HG03095 (cell line): ENCODE measurements around the gene SPATA6L.

Experiments
- ATAC-seq: cut with Tn5 transposase; IDR thresholded peaks from one replicate; pipeline ENCODE4 v1.9.1; 2021; ENCODE audit warnings: moderate library complexity; ENCODE audit not compliant: unreplicated experiment

Gene SPATA6L

DNA sequence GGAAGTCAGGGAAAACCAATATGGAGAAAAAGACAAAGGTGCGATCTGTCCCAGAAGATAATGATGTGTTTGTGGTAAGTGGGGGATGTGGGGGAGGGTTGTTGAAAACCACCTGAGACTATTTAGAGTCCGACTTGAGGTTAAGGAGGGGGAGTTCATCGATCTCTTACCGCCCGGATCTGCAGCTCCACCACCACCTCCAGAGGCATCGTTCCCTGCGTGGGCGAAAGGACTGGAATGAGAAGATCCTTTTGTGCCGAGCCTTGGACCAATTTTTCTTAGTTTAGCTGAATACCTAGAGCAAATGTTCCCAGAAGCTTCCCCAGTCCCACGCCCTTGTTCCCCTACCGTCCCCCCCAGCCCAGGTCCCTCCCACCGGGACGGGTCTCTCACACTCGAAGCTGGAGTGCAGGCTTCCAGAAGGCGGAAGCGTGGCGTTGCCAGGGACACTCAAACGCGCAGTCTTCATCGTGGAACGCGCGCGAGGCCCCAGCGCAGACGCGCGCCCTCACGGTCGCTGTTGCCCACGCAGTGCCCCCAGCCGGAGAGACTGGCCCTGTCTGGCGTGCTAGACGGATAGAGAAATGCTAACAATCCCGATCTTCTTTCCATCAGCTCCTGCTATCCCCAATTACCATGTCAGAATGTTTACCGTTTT, at the start of gene SPATA6L:
TSS of gene SPATA6L (minus strand) at position 439 of the 658 bp plus-strand sequence. CDS start at position 209, 230 bp downstream.
- ATAC-seq: no peak

- ATAC-seq: no peak
Observed at GRCh38 chr9:4714266-4715016, 48.2 kb upstream of the SPATA6L start.

DNA sequence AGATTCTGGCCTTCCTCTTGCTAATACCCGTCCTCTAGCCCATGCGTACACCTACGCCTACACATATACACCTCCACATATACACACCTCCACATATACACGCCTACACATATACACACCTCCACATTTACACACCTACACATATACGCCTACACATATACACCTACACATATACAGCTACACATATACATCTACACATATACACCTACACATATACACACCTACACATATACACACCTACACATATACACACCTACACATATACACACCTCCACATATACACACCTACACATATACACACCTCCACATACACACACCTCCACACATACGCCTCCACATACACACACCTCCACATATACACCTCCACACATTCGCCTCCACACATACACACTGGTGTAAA, 47.6 kb upstream of the SPATA6L start:
- no peak for ATAC-seq

GRCh38 chr9:4709380-4709779, 43.1 kb upstream of the SPATA6L start:
- no peak for ATAC-seq

DNA sequence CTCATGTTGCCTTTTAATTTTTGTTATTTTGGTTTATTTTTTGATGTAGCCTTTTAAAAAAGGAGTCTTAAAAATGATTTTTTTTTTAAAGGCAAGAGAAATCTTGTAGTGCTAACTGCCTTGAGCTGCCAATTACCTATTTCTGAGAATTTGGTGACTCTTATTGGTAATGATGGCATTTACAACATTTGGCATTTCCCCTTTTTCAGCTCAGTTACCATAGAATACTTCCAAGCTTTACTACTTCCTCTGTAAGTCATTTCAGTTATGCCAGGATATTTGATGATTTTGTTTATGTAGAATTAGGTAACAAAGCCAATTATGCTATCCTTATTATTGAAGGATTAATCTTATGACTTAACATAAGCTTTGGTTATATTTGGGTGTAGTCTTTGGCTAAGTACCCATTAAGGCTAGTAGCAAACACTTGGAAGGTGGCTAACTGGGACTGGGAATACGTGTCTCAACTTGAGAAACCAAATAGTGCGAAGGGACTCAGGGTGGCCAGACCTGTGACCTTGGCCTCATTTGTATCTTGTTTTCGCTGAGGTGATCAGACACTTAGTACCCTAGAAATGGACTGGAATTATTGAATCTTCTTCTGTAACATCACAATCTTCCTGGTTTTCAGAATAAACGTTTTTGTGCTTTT, 40.8 kb upstream of the SPATA6L start:
- ATAC-seq: no peak

- ATAC-seq: no peak
Observed at GRCh38 chr9:4706021-4706420, 39.7 kb upstream of the SPATA6L start.

DNA sequence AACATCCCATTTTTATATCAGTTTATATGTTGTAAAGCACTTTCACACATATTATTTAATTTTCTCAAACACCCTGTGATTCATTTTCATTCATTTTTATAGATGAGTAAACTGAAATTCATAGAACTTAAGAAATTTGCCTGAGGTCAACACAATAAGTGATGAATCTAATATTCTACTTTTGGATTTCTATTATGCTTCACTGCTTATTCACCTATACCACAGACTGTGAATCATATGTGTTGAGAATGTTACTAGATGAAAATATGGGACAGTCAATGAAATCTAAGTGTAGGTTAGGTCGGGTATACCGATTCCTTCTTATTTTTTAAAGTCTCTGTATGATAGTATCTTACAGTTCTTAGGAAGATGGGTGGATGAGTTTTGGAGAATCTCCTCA, 37.8 kb upstream of the SPATA6L start:
- ATAC-seq: no peak

DNA sequence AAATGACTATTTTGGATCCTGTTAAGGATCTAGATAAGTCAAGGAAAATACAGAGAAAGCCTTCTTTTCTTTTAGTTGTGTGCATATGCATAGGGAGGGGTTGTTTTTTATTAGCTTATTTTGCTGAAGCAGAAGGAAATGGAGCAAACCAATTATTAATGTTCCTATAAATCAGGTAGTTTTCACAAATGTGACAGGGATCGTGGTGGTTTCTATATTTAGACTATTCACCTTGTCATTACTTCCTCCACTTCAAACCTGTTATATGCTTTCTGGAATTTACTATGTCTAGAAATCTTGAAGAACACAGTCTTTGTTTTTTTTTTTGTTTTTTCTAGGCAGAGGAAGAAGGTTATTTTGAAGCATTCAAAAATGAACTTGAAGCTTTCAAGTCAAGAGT, 35.2 kb upstream of the SPATA6L start:
- no peak for ATAC-seq

- ATAC-seq: no peak
Observed at GRCh38 chr9:4700932-4701331, 34.7 kb upstream of the SPATA6L start.

DNA sequence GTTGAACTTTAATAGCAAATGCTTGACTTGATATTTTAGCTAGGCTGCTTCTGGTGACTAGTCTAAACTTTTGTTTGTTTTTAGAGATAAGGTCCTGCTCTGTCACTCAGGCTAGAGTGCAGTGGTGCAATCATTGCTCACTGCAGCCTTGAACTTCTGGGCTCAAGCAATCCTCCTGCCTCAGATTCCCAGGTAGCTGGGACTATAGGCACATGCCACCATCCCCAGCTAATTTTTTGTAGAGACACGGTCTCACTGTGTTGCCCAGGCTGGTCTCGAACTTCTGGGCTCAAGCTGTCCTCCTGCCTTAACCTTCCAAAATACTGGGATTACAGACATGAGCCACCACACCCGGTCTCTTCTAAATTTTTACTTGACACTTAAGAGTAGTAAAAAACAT, 33.8 kb upstream of the SPATA6L start:
- no peak for ATAC-seq

GRCh38 chr9:4691795-4692194, 25.5 kb upstream of the SPATA6L start:
- ATAC-seq: no peak

DNA sequence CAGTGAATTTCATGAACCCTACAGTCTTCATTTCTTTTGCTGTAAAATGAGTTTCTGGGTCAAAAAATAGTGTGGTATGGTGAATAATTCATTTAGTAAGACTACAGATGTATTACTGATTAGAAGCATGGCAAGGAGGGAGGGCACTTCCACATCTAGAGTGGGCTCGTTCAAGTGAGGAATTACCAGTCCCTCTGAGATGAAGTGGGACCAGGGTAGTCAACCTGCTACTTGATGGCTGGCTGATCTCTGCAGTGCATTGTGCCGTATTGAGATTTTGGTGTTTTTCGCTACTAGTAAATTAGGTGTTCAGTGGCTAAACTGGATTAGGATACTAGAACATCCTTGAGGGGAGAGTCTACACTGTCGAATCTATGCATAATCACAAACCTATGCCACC, 23.9 kb upstream of the SPATA6L start:
- peak; percentile 49 for ATAC-seq

GRCh38 chr9:4689687-4690104, 23.4 kb upstream of the SPATA6L start:
- peak; percentile 53 for ATAC-seq

- no peak for ATAC-seq
Observed at GRCh38 chr9:4689021-4689420, 22.7 kb upstream of the SPATA6L start.

DNA sequence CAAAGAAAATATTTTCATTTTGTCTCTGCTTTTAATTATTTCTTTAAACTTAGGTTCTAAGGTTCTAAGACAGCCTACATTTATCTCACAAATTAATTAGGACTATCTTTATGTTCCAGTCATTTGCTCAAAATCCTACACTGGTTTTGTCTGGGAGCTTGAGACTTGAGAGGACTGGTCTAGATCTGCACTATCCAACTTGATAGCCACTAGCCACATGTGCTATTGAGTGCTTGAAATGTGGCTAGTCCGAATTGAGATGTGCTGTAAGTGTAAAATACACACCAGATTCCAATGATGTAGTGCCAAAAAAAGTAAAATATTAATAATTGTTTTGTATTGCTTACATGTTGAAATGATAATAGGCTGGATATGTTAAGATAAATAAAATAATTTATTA, 20.3 kb upstream of the SPATA6L start:
- no peak for ATAC-seq

GRCh38 chr9:4686112-4686511, 19.8 kb upstream of the SPATA6L start:
- ATAC-seq: no peak

- ATAC-seq: no peak
Observed at GRCh38 chr9:4684820-4685219, 18.5 kb upstream of the SPATA6L start.

- no peak for ATAC-seq
Observed at GRCh38 chr9:4680750-4681149, 14.5 kb upstream of the SPATA6L start.

- peak; percentile 4 for ATAC-seq
Observed at GRCh38 chr9:4680173-4680525, 13.9 kb upstream of the SPATA6L start.

DNA sequence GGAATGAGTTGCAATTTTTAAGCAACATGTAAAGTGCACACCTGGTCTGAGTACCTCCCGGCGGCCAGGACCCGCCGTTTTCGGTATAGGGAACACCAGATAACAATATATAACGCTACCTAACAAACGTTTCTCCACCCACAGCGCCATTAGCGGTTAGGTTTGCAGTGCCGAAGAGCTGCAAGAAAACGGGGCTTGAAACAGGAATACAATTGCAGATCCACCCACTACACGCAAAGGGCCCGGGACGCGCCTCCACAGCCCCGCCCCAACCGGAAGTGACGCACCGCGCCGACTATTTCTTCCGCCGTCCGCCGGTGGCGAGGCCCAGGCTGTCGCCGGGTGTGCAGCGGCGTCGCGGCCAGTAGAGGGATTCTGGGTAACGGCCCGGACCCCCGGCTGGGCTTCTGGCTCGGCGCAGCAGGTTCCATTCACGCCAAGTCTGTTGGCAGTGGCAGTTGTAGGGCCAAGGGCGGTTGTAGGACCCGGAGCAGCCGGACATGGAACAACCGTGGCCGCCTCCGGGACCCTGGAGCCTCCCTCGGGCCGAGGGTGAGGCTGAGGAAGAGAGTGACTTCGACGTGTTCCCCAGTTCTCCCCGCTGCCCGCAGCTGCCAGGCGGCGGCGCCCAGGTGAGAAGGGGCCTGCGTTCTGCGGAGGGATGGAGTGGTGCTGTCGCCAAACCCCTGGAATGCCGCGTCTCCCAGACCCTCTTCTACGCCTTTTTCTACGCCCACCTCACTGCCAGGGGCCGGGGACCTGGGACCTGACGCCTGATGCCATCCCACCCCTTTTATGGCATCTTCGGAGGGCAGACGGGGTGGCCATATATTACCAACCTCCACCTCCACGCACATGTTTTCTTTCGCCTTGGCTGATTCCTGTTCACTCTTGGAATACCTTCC, 13.2 kb upstream of the SPATA6L start, which contains the start of gene CDC37L1:
TSS of gene CDC37L1 (plus strand) at position 302 of the 905 bp plus-strand sequence. CDS start at position 501, 199 bp downstream.
- ATAC-seq: peak; percentile 96

- ATAC-seq: no peak
Observed at GRCh38 chr9:4678679-4679267, 12.5 kb upstream of the SPATA6L start.
